NB4 (cell line): Measurements from ENCODE around the gene AGAP1.

Experiments
- CTCF ChIP-seq: IDR thresholded peaks from one replicate; pipeline ENCODE4 v1.5.1; 2012; ENCODE audit warnings: low read depth, low read length
- MAX ChIP-seq: IDR thresholded peaks from 2 replicates; pipeline ENCODE4 v1.6.1; 2011; ENCODE audit warnings: low read depth, low read length
- MYC ChIP-seq: IDR thresholded peaks from 2 replicates; pipeline ENCODE4 v1.6.1; 2011; ENCODE audit warnings: low read depth, low read length
- POLR2A ChIP-seq: IDR thresholded peaks from 2 replicates; pipeline ENCODE4 v1.6.1; 2011; ENCODE audit warnings: mild to moderate bottlenecking; ENCODE audit not compliant: insufficient read length; ENCODE audit errors: extremely low read depth

- no peak for TF ChIP-seq POLR2A
- no peak for TF ChIP-seq CTCF
- no peak for TF ChIP-seq MAX
- TF ChIP-seq MYC, result no peak
Observed at GRCh38 chr2:236070236-236070635, 576.4 kb downstream of the AGAP1 start.
